GM19023 (cell line): ENCODE data around the gene PLIN4.

Experiments
- ATAC-seq: cut with Tn5 transposase; IDR thresholded peaks from one replicate; pipeline ENCODE4 v1.9.1; 2021; ENCODE audit warnings: mild to moderate bottlenecking, moderate library complexity; ENCODE audit not compliant: unreplicated experiment

PLIN4 gene

DNA sequence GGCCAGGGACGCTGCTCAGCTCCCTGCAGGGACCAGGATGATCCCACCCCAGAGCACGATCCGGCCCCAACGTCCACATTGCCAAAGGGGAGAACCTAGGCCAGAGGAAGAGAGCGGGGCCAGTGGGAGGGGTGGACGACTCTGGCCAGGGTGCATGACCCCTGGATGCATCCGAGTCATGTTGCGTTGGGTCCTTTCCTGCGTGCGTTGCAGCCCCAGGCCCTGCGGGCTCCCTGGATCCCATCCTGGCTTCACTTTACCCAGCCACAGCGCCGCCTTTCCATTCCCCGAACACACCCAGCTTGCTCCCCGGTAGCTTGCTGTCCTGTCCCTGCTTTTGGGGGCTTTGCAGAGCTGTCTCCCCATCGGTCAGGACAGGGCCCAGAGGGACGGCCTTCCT is 10.5 kb downstream of the PLIN4 start:
- ATAC-seq: no peak

- no peak for ATAC-seq
Observed at GRCh38 chr19:4507150-4507452, 11.2 kb downstream of the PLIN4 start.

DNA sequence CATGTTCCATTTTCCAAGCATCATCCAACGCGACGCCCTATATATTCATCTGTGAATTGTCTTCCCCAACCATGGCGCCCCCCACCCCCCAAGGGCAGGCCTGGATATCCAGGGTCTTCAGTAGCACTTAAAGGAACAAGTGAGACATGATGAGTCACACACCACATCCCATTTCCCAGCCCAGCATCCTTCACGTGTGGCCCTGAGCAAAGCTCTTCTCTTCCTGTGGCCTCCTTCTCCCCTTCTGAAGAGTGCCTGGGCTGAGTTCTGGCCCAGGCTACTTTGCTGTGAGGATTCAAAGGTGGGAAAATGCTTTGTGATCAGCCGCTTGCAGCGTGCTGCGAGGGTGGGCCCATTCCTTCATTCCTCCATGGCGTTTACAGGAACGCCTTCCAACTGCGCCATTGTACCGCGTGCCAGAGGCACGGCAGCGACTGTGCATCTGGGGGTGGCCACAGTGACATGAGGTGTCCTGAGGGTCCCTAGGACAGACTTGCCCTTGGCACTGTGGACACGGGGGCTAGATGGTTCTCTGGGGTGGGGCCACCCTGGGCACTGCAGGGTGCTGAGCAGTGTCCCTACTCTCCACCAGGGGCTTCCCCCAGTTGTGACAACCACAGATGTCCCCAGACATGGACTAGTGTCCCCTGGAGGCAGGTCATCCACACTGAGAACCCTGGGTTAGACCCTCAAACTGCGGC is 11.7 kb downstream of the PLIN4 start:
- ATAC-seq: no peak

DNA sequence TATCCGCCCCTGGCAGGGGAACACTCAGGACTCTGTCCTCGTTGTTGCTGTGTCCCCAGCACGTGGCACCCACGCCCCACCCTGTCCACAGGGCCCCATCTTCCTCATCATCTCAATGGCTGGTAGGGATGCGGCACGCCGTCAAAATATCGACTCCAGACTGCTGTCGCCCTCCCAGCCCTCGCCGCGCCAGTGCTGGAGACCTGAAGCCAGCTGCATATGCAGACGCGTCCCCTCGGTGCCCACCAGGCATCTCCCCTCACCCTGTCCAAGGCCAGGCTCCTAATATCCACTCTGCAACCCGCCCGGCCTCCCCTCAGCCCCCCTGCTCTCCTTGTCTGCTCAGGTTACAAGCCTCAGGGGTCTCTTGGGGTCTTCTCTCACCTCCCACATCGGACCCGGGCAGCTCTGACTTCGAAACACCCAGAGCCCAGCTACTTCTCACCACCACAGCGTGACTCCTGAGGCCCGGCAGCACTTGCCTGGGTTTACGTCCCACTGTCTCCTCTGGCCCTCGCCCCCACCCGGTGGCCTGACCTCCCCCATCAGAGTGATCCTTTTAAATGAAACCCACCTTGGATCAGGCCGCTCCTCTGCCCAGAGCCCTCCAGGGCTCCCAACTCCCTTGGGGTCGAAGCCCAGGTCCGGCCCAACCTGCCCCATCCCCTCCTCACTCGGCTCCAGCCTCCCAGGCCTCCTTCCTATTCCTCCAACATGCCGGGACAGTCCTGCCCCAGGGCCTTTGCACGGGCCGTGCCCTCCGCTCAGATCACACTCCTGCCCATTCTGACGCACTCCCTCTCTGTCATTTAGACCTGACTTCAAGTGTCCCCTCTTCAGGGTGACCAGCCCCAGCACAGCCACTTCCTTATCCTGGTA is 12.5 kb downstream of the PLIN4 start:
- no peak for ATAC-seq

GRCh38 chr19:4504891-4505569 is 13.3 kb downstream of the PLIN4 start:
- no peak for ATAC-seq

- ATAC-seq: no peak
Observed at GRCh38 chr19:4504297-4504701, 14.0 kb downstream of the PLIN4 start.

DNA sequence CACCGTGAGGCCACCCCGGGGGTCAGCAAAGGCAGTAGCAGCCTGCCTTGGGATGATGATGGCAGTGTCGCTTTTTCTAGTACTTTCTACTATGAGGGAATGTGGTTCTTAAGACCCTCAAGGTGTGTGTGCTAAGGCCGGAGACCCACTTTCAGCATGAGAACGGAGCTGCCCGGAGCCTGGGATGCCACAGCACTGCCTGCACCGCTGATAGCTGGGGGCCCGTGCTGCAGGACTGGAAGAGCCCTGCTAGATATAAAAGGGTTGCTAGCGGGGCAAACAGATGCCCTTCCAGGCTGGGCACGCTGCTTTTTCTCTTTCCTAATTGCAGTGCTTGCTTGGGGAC is 14.5 kb downstream of the PLIN4 start:
- ATAC-seq: no peak

- ATAC-seq: no peak
Observed at GRCh38 chr19:4503132-4503824, 15.0 kb downstream of the PLIN4 start.

DNA sequence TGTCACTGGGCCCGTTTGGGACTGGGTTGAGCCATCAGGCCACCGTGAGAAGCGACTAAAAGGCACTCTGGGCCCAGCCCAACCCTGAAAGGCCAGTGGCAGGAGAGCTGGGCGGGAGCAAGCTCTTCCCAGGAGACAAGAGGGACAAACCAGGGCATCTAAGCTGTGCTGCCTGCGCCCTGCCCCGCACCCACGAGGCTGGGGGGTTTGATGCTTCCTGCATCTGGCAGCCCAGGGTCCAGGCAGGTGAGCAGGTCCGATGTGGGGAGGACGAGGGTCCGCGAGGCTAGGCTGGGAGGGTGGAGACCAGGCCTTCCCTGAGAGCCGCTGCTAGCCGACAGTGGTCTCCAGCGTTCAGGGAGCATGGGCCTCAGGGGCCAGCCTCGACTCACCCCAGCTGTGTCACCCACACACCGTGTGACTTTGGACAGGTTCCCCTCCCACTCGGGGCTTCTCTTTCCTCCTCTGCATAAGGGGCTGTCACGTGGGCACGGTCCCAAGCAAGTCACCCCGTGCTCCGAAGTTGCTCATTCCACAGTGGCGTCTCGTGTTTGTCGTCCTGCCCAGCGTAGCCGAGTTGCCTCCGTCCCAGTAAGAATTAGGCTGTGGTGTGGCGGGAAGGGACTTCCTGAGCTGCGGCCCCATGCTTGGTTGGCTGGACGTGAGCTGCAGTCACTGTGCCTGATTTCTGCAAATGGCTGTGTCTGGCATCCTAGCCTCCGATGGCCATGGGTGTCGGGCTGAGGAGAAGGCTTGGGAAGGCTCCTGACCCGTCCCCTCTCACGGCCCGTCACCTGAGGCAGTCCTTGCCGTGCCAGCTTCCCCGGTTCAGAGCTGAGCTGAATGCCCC is 15.8 kb downstream of the PLIN4 start:
- no peak for ATAC-seq

DNA sequence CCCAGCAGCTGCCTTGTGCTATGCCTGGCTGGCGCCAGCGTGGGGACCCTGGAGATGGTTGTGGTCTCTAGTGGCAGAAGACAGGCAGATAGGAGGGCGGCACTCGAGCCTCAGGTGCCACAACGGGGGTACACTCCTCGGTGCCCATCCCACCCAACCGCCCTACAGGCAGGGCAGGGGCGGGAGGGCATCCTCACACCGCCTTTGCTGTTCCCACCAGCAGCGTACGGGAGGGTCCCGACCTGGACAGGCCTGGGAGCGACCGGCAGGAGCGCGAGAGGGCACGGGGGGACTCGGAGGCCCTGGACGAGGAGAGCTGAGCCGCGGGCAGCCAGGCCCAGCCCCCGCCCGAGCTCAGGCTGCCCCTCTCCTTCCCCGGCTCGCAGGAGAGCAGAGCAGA is 16.6 kb downstream of the PLIN4 start:
- no peak for ATAC-seq

DNA sequence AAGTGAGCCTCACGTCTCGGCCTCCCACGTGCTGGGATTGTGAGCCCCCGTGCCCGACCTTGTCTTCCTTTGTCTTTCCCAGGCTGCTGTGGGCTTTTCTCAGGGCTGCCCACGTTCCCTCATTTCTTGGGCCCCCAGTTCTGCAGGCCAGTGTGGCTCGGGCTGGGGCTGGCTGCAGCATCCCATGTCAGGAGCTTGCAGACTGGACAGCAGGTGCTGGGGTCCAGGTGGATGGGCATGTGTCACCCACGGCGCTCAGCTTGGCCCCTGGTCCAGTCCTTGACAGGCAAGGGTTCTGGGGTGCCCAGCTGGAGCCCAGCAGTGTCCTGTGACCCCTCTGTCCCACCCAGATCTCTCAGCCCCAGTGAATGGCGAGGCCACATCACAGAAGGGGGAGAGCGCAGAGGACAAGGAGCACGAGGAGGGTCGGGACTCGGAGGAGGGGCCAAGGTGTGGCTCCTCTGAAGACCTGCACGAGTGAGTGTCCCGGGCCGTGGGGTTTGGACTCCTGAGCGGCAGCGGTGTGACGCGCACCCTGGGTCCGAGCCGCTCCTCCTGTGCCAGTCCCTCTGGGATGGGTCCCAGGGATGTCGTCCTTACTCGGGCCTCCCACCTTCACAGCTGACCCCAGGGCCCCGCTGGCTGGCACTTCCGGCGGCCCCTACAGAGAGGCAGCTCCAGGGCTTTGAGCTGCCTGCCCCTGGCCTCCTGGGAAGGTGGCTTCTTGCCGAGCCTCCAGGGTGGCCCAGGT is 17.3 kb downstream of the PLIN4 start:
- ATAC-seq: no peak

DNA sequence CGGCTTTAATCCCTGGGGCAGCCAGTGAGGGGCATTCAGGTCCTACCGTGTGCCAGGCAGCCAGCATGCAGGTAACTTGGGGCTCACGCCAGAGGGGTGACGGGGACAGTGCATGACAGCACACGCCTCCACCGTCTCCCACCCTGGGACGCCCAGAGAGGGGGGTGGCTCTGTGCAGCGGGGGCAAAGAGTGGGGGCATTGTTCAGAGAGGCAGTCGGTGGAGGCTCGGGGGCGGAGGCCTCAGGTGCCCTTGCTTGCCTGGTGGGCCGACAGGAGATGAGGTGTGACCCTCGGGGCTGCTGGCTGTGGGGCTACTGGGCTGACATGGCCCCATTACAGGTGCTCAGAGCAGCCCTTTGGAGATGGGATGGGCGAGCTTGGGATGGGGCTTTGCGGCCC is 18.4 kb downstream of the PLIN4 start:
- ATAC-seq: no peak

GRCh38 chr19:4499318-4499717 is 19.0 kb downstream of the PLIN4 start:
- ATAC-seq: no peak

DNA sequence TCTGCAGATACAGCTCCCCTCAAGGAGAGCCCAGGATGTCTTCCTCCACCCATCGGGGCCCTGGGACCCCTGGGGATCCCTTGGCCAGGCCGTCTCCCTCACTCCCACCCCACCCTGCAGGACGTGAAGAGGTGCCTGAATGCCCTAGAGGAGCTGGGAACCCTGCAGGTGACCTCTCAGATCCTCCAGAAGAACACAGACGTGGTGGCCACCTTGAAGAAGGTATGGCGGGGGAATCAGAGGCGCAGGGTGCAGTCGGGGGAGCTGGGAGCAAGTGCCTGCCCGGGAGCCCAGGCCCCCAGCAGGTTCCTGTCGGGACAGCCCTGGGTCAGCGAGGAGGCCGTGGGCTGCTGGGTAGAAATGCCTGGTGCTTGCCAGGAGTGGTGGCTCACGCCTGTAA is 19.6 kb downstream of the PLIN4 start:
- ATAC-seq: no peak

GRCh38 chr19:4497770-4498389 is 20.4 kb downstream of the PLIN4 start:
- no peak for ATAC-seq

- ATAC-seq: no peak
Observed at GRCh38 chr19:4496304-4496703, 22.0 kb downstream of the PLIN4 start.

DNA sequence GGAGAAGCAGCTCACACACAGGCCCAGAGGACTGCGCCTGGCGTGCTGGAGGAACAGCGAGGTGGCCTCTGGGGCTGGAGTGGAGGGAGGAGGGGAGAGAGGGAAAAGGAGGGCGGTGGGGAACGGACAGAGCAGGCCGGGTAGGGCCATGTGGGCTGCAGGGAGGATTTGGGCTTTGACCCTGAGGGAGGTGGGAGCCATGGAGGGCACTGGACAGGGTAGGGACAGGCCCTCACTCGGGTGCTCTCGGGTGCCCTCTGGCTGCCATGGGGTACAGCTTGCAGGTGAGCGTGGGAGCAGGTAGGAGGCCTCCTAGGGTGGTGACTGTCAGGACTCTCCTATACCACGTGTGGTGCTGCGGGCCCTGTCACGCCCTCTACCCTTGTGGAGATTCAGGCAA is 22.8 kb downstream of the PLIN4 start:
- ATAC-seq: no peak

DNA sequence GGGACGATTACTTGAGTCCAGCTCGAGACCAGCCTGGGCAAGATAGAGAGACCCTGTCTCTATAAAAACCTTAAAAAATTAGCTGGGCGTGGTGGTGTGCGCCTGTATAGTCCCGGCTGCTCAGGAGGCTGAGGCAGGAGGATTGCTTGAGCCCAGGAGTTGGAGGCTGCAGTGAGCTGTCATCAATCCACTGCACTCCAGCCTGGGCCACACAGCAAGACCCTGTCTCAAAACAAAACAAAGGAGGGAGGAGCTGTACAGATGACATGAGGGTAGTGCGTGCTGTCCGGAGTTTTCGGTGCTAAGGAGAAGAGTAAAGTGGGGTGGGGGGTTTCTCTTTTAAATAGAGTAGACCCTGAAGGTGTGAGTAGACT is 23.6 kb downstream of the PLIN4 start:
- no peak for ATAC-seq

GRCh38 chr19:4493929-4494690 is 24.2 kb downstream of the PLIN4 start:
- no peak for ATAC-seq
